Astrocyte (in vitro differentiated cells and primary cell): ENCODE results near the gene GSK3B. TPM values are rescaled to one million over a fixed set of nuclear protein-coding genes. Genes with fewer than 3 reads are reported as not detected.

Experiments
- DNase-seq: peaks from one replicate; pipeline ENCODE4 v3.0.0-alpha.2; 2010; ENCODE audit warnings: low read depth
- FAIRE-seq: peaks from 2 replicates; lab custom pipeline; 2011; peaks lifted over from hg19 to GRCh38; lab: Jason Lieb, UNC
- H2AFZ ChIP-seq: 2 replicates; pipeline ENCODE4 v1.6.0; 2012; ENCODE audit warnings: low read depth, low read length, inconsistent platforms
- H3K27ac ChIP-seq: 2 replicates; pipeline ENCODE4 v1.5.1; 2011; ENCODE audit warnings: low read depth, low read length, inconsistent platforms
- H3K27me3 ChIP-seq: 2 replicates; pipeline ENCODE4 v1.6.0; 2011; ENCODE audit warnings: low read length, inconsistent platforms; ENCODE audit not compliant: insufficient read depth
- H3K36me3 ChIP-seq: 2 replicates; pipeline ENCODE4 v1.5.1; 2011; ENCODE audit warnings: low read length, inconsistent platforms; ENCODE audit not compliant: insufficient read depth
- H3K4me1 ChIP-seq: 2 replicates; pipeline ENCODE4 v1.5.1; 2011; ENCODE audit warnings: low read length, inconsistent platforms; ENCODE audit not compliant: insufficient read depth
- H3K4me2 ChIP-seq: 2 replicates; pipeline ENCODE4 v1.6.0; 2012; ENCODE audit warnings: low read length, inconsistent platforms
- H3K4me3 ChIP-seq: 2 replicates; pipeline ENCODE4 v1.5.1; 2011; ENCODE audit warnings: low read depth, mild to moderate bottlenecking, low read length, inconsistent platforms; ENCODE audit not compliant: insufficient read depth
- H3K79me2 ChIP-seq: 2 replicates; pipeline ENCODE4 v1.6.0; 2012; ENCODE audit warnings: mild to moderate bottlenecking, low read length, inconsistent platforms; ENCODE audit not compliant: insufficient read depth
- H3K9ac ChIP-seq: 2 replicates; pipeline ENCODE4 v1.6.0; 2012; ENCODE audit warnings: mild to moderate bottlenecking, low read length, inconsistent platforms
- H3K9me3 ChIP-seq: 2 replicates; pipeline ENCODE4 v1.5.1; 2012; ENCODE audit warnings: low read depth, mild to moderate bottlenecking, low read length, inconsistent platforms; ENCODE audit not compliant: insufficient read depth
- H4K20me1 ChIP-seq: 2 replicates; pipeline ENCODE4 v1.6.0; 2012; ENCODE audit warnings: low read length, inconsistent platforms; ENCODE audit not compliant: insufficient read depth
- H3K27ac Mint-ChIP-seq: one replicate; pipeline ENCODE4 v1.8.0; 2021; ENCODE audit warnings: mild to moderate bottlenecking, mixed read lengths; ENCODE audit not compliant: unreplicated experiment
- H3K27me3 Mint-ChIP-seq: one replicate; pipeline ENCODE4 v1.8.0; 2021; ENCODE audit warnings: low read depth, mixed read lengths; ENCODE audit not compliant: unreplicated experiment
- H3K36me3 Mint-ChIP-seq: one replicate; pipeline ENCODE4 v1.8.0; 2021; ENCODE audit warnings: low read depth, mixed read lengths; ENCODE audit not compliant: unreplicated experiment
- H3K4me1 Mint-ChIP-seq: one replicate; pipeline ENCODE4 v1.8.0; 2021; ENCODE audit warnings: low read depth, mixed read lengths; ENCODE audit not compliant: unreplicated experiment
- H3K4me3 Mint-ChIP-seq: one replicate; pipeline ENCODE4 v1.8.0; 2021; ENCODE audit warnings: mild to moderate bottlenecking, moderate library complexity, mixed read lengths; ENCODE audit not compliant: unreplicated experiment
- H3K9me3 Mint-ChIP-seq: one replicate; pipeline ENCODE4 v1.8.0; 2021; ENCODE audit warnings: mild to moderate bottlenecking, mixed read lengths; ENCODE audit not compliant: unreplicated experiment
- EZH2 ChIP-seq: IDR thresholded peaks from 2 replicates; pipeline ENCODE4 v1.6.1; 2012; ENCODE audit warnings: mild to moderate bottlenecking, low read length, inconsistent platforms; ENCODE audit not compliant: insufficient read depth
- total RNA-seq: library from RNA; stranded (reverse); gene quantifications from 2 replicates; pipeline ENCODE4 v1.2.1, GENCODE V29; 2021
- TF ChIP-seq, protein P1 (sequence below): IDR thresholded peaks from 2 replicates; pipeline ENCODE4 v1.5.1; 2011; ENCODE audit warnings: low read depth, mild to moderate bottlenecking, inconsistent platforms, low read length, moderate library complexity; ENCODE audit not compliant: insufficient read depth

The GSK3B gene
- total RNA-seq, 1 donor from 2014 or later: 80.6 TPM

DNA sequence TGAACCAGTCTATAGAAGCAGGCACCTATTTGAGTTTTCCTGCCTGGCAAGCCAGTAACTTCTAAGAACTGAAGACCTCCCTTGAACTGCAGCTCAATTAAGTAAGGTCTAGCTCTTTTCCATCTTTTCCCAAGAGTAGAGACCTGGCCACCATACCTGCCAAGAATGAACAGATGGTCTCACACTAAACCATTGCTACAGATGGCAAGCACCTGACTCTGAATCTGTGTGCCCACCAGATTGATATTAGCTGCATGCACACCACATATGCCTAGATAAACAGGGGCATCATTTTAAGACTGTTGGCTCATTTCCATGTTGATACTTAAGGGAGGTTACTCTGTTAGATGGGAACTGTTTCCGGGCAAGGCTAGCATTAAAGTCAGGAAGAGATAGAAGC is 34.8 kb upstream of the GSK3B start:
- H3K4me1 ChIP-seq: no peaks in the 10 kb centered on the region
- Mint-ChIP-seq H3K36me3 (no peaks in the 10 kb centered on the region), H3K4me3 (no peak overlapping the region), H3K9me3 (no peaks in the 10 kb centered on the region), H3K27me3 (no peaks in the 10 kb centered on the region), H3K4me1 (no peaks in the 10 kb centered on the region), H3K27ac (no peak overlapping the region)
- no peak overlapping the region for H3K4me3 ChIP-seq
- H3K9ac ChIP-seq: no peak overlapping the region
- H3K27me3 ChIP-seq: no peaks in the 10 kb centered on the region
- no peaks in the 10 kb centered on the region for H4K20me1 ChIP-seq
- TF ChIP-seq EZH2: no peak
- TF ChIP-seq, protein P1, sequence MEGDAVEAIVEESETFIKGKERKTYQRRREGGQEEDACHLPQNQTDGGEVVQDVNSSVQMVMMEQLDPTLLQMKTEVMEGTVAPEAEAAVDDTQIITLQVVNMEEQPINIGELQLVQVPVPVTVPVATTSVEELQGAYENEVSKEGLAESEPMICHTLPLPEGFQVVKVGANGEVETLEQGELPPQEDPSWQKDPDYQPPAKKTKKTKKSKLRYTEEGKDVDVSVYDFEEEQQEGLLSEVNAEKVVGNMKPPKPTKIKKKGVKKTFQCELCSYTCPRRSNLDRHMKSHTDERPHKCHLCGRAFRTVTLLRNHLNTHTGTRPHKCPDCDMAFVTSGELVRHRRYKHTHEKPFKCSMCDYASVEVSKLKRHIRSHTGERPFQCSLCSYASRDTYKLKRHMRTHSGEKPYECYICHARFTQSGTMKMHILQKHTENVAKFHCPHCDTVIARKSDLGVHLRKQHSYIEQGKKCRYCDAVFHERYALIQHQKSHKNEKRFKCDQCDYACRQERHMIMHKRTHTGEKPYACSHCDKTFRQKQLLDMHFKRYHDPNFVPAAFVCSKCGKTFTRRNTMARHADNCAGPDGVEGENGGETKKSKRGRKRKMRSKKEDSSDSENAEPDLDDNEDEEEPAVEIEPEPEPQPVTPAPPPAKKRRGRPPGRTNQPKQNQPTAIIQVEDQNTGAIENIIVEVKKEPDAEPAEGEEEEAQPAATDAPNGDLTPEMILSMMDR: no peak
- H2AFZ ChIP-seq: no peak overlapping the region
- H3K9me3 ChIP-seq: no peaks in the 10 kb centered on the region
- no peak overlapping the region for H3K27ac ChIP-seq
- DNase-seq: no peak
- no peak overlapping the region for H3K4me2 ChIP-seq
- H3K79me2 ChIP-seq: no peaks in the 10 kb centered on the region
- H3K36me3 ChIP-seq: no peaks in the 10 kb centered on the region
- no peak for FAIRE-seq

GRCh38 chr3:120125992-120126391 is 31.7 kb upstream of the GSK3B start:
- Histone ChIP-seq H4K20me1 (no peaks in the 10 kb centered on the region), H3K4me1 (no peaks in the 10 kb centered on the region), H3K27me3 (no peaks in the 10 kb centered on the region), H3K4me2 (no peak overlapping the region), H3K9ac (no peak overlapping the region), H3K27ac (no peak overlapping the region), H3K79me2 (no peaks in the 10 kb centered on the region), H3K4me3 (no peak overlapping the region), H3K36me3 (no peaks in the 10 kb centered on the region), H3K9me3 (no peaks in the 10 kb centered on the region), H2AFZ (no peak overlapping the region)
- TF ChIP-seq EZH2: no peak
- TF ChIP-seq, protein P1: no peak
- H3K27me3 Mint-ChIP-seq: no peaks in the 10 kb centered on the region
- DNase-seq: no peak
- H3K36me3 Mint-ChIP-seq: no peaks in the 10 kb centered on the region
- no peak overlapping the region for H3K27ac Mint-ChIP-seq
- no peak overlapping the region for H3K4me3 Mint-ChIP-seq
- no peaks in the 10 kb centered on the region for H3K9me3 Mint-ChIP-seq
- no peak for FAIRE-seq
- H3K4me1 Mint-ChIP-seq: no peaks in the 10 kb centered on the region

GRCh38 chr3:120119846-120120510 is 25.7 kb upstream of the GSK3B start:
- Mint-ChIP-seq H3K4me1 (peaks cover 6% of the 10 kb centered on the region), H3K27me3 (no peaks in the 10 kb centered on the region), H3K27ac (no peak overlapping the region), H3K36me3 (no peaks in the 10 kb centered on the region), H3K4me3 (no peak overlapping the region), H3K9me3 (peaks cover 5% of the 10 kb centered on the region)
- TF ChIP-seq, protein P1: no peak
- no peak for TF ChIP-seq EZH2
- no peak overlapping the region for H2AFZ ChIP-seq
- no peaks in the 10 kb centered on the region for H3K79me2 ChIP-seq
- FAIRE-seq: no peak
- H3K36me3 ChIP-seq: no peaks in the 10 kb centered on the region
- H4K20me1 ChIP-seq: no peaks in the 10 kb centered on the region
- no peak overlapping the region for H3K4me3 ChIP-seq
- no peak overlapping the region for H3K27ac ChIP-seq
- no peaks in the 10 kb centered on the region for H3K9me3 ChIP-seq
- H3K4me1 ChIP-seq: no peaks in the 10 kb centered on the region
- H3K27me3 ChIP-seq: no peaks in the 10 kb centered on the region
- no peak for DNase-seq
- no peak overlapping the region for H3K9ac ChIP-seq
- no peak overlapping the region for H3K4me2 ChIP-seq
